Upper lobe of left lung (tissue), 4 donors: ENCODE data around the gene ZNF662.

Experiments
- CTCF ChIP-seq, 6 experiments: fragments of 450-650 bp in 4 of 6; fragments of 200-600 bp in 2 of 6; sonication (generic) in 2 of 6; IDR thresholded peaks; one replicate each; pipeline ENCODE4 v1.5.1; 2016 to 2019; ENCODE audit warnings: antibody characterized with exemption in 6 of 6
- EP300 ChIP-seq, 4 donors: sonication (generic); formaldehyde crosslinking; IDR thresholded peaks; one replicate each; pipeline ENCODE4 v1.5.1; 2017; ENCODE audit warnings: antibody characterized with exemption in 4 of 4, control low read depth in 2 of 4
- POLR2A ChIP-seq, 4 donors: fragments of 450-650 bp; IDR thresholded peaks; one replicate each; pipeline ENCODE4 v1.5.1; 2016 to 2017; ENCODE audit warnings: antibody characterized with exemption in 4 of 4, mild to moderate bottlenecking in 2 of 4
- POLR2AphosphoS5 ChIP-seq, 2 donors: sonication (generic); formaldehyde crosslinking; IDR thresholded peaks; one replicate each; pipeline ENCODE4 v1.5.1; 2017; ENCODE audit warnings: antibody characterized with exemption in 2 of 2

- no peak for TF ChIP-seq EP300 (IDR thresholded peaks at IDR 0.05)
- no peak for TF ChIP-seq CTCF (IDR thresholded peaks at IDR 0.05)
- no peak for TF ChIP-seq POLR2A (IDR thresholded peaks at IDR 0.05)
- no peak for TF ChIP-seq POLR2AphosphoS5 (IDR thresholded peaks at IDR 0.05)
These were observed 28.8 kb upstream of the ZNF662 start for GRCh38 chr3:42876940-42877720.
